Measurements from ENCODE around the gene ABCA13.

GRCh38 chr7:48360574-48360973 is 189.3 kb downstream of the ABCA13 start:
- no peak for TF ChIP-seq YY1 (IDR thresholded peaks at IDR 0.05; ENCODE audit: low read depth)
- no peak for TF ChIP-seq FOXM1 (IDR thresholded peaks at IDR 0.05; ENCODE audit: borderline replicate concordance, low read depth)
- no peak for TF ChIP-seq CREB1 (IDR thresholded peaks at IDR 0.05; ENCODE audit: low read depth)

All from Ishikawa (cell line).